ENCODE data around the gene NKX3-2.

The NKX3-2 gene

DNA sequence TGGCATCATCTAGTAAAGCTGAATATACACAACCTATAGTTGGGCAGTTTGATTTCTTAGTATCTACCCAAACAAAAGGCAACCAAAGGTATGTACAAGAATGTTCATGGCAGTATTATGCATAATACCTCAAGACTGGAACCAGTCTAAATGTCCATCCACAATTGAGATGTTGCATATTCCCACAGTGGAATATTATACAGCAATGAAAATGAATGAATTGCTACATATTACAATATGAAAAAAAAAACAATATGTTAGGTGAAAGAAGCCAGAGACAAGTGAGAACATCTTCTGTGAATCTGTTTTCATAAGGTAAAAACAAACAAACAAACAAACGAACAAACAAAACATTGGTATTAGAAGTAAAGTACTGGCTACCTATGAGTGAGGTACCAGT is 48.6 kb downstream of the NKX3-2 start:
- in situ Hi-C loops (cut with MboI; ENCODE audit: low sequenced_read_pairs, unreplicated experiment) = no loop called here
- TF ChIP-seq, protein P1, sequence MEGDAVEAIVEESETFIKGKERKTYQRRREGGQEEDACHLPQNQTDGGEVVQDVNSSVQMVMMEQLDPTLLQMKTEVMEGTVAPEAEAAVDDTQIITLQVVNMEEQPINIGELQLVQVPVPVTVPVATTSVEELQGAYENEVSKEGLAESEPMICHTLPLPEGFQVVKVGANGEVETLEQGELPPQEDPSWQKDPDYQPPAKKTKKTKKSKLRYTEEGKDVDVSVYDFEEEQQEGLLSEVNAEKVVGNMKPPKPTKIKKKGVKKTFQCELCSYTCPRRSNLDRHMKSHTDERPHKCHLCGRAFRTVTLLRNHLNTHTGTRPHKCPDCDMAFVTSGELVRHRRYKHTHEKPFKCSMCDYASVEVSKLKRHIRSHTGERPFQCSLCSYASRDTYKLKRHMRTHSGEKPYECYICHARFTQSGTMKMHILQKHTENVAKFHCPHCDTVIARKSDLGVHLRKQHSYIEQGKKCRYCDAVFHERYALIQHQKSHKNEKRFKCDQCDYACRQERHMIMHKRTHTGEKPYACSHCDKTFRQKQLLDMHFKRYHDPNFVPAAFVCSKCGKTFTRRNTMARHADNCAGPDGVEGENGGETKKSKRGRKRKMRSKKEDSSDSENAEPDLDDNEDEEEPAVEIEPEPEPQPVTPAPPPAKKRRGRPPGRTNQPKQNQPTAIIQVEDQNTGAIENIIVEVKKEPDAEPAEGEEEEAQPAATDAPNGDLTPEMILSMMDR (IDR thresholded peaks at IDR 0.05; ENCODE audit: borderline replicate concordance, control extremely low read depth, extremely low read depth, insufficient read depth, missing control alignments) = no peak
- DNase-seq (ENCODE audit: low spot score) = no peak

DNA sequence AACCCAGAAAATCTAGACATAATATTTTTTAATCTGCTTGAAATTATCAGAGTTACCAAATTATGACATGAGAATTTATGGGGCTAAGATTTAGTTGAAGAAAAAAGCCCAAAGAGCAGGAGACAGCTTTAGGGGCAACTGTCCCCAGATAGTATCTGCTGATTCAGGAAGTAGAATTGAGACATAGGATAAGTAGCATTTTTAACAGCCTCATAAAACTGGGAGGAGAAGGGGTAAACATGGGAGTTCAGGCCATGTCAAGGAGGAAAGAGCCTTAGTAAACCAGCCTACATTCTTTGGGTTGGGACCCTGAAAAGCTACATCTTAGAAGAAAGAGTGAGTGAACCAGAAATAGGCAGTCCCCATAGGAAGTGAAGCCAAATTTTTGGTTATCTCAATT is 50.5 kb downstream of the NKX3-2 start:
- TF ChIP-seq, protein P1 (IDR thresholded peaks at IDR 0.05; ENCODE audit: borderline replicate concordance, control extremely low read depth, extremely low read depth, insufficient read depth, missing control alignments) = no peak
- in situ Hi-C loops (cut with MboI; ENCODE audit: low sequenced_read_pairs, unreplicated experiment) = no loop called here
- no peak for DNase-seq (ENCODE audit: low spot score)

DNA sequence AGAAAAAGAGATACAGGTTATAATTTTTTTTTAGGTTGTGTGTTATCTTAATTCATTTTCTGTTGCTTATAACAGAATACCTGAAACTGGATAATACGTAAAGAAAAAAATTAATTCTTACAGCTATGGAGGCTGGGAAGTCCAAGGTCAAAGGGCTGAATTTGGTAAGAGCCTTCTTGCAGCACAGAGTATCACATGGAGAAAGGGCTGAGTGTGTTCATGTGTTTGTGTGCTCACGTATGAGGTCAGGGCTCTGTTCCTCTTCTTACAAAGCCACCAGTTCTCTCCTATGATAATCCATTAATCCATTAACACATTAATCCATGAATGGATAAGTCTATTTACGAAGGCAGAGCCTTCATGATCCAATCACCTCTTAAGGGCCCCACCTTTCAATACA is 51.6 kb downstream of the NKX3-2 start:
- in situ Hi-C loops (cut with MboI; ENCODE audit: low sequenced_read_pairs, unreplicated experiment) = no loop called here
- no peak for DNase-seq (ENCODE audit: low spot score)

More for the DNA sequence above, 51.6 kb downstream of the NKX3-2 start:
- TF ChIP-seq, protein P1 (IDR thresholded peaks at IDR 0.05; ENCODE audit: borderline replicate concordance, control extremely low read depth, extremely low read depth, insufficient read depth, missing control alignments) = no peak

All from GM13976 (cell line).